WTC11 (cell line): ENCODE measurements around the gene MMP17. TPM values are rescaled to one million over a fixed set of nuclear protein-coding genes. Genes with fewer than 3 reads are reported as not detected.

ENCODE experiments used
- total RNA-seq: library from RNA; stranded (reverse); gene quantifications from 3 replicates; pipeline ENCODE4 v1.2.3, GENCODE V29; 2021

MMP17 gene
- total RNA-seq, 1 experiment from 2014 or later, result 67.1 TPM

Other genes with a start within 250 kb of the MMP17 start
- gene SFSWAP, start 117.3 kb upstream of the MMP17 start, total RNA-seq, result 59.4 to 76.3 TPM (median 63.4 TPM) in 3 replicates
- gene ULK1, start 66.2 kb downstream of the MMP17 start, total RNA-seq, result 55.5 to 67.8 TPM (median 62.5 TPM) in 3 replicates
- gene PUS1, start 100.9 kb downstream of the MMP17 start, total RNA-seq, result 76.2 to 97.4 TPM (median 85.2 TPM) in 3 replicates
- 73.0 to 76.7 TPM (median 75.8 TPM) in 3 replicates for gene EP400, start 121.5 kb downstream of the MMP17 start, total RNA-seq